ENCODE measurements around the gene LRRK1. TPM values are rescaled to one million over a fixed set of nuclear protein-coding genes. Genes with fewer than 3 reads are reported as not detected.

Gene LRRK1
- polyA plus RNA-seq, 1 of the 3 experiments (the other 2 are of a cell fraction) = 6.9 TPM

- H3K36me3 ChIP-seq (replicated peaks in 1 of 2; ENCODE audit: control insufficient read depth in 1 of 2, insufficient read depth in 2 of 2, low read length in 1 of 2) = no peaks in the 10 kb centered on the region
- no peak for TF ChIP-seq MEF2A (IDR thresholded peaks at IDR 0.05; ENCODE audit: borderline replicate concordance, low read depth)
- H2AFZ ChIP-seq (ENCODE audit: low read depth) = no peak overlapping the region
- no peak for DNase-seq
- no peak overlapping the region for H3K9ac ChIP-seq
- peaks cover 12 to 52% of the 10 kb centered on the region in 2 experiments for H3K4me1 ChIP-seq (ENCODE audit: control insufficient read depth in 1 of 2, insufficient read depth in 2 of 2, low read depth in 1 of 2, low read length in 1 of 2)
- peak overlapping the region in 1 of 2 experiments; percentile 64; a peak in 2 of 4 replicates for H3K27ac ChIP-seq (ENCODE audit: low read depth in 2 of 2, low read length in 1 of 2)
- CTCF ChIA-PET = interaction anchor here (0.6 to 2.4 kb wide), 5 partner anchors 10 to 262 kb away, joined by 3 to 7 read pairs (median 4); no protein-coding TSS in a partner anchor
- H4K20me1 ChIP-seq (ENCODE audit: insufficient read depth) = no peaks in the 10 kb centered on the region
- 84% methylated on average over 4 of the region's 5 CpGs for WGBS (ENCODE audit: low lambda C conversion rate)
- POLR2A ChIA-PET = no interaction called here
- peaks cover 8% of the 10 kb centered on the region for H3F3A ChIP-seq (replicated peaks; ENCODE audit: insufficient read depth)
- no peaks in the 10 kb centered on the region for H3K27me3 ChIP-seq (ENCODE audit: insufficient read depth)
- no peaks in the 10 kb centered on the region for H3K79me2 ChIP-seq (ENCODE audit: insufficient read depth)
- H3K9me2 ChIP-seq = no peaks in the 10 kb centered on the region
- no peak overlapping the region for H3K4me2 ChIP-seq
- no peaks in the 10 kb centered on the region for H3K9me3 ChIP-seq
- no peak overlapping the region for H3K4me3 ChIP-seq (ENCODE audit: low read depth in 2 of 2, low read length in 1 of 2)
Observed at GRCh38 chr15:100899601-100900000, 19.6 kb upstream of the LRRK1 start.

- WGBS (ENCODE audit: low lambda C conversion rate) = 87% methylated on average over 13 of the region's 13 CpGs
- Histone ChIP-seq H3K79me2 (ENCODE audit: insufficient read depth) (no peaks in the 10 kb centered on the region), H3K4me1 (ENCODE audit: control insufficient read depth in 1 of 2, insufficient read depth in 2 of 2, low read depth in 1 of 2, low read length in 1 of 2) (peaks cover 12 to 52% of the 10 kb centered on the region in 2 experiments), H3K9ac (no peak overlapping the region), H3F3A (replicated peaks; ENCODE audit: insufficient read depth) (peaks cover 8% of the 10 kb centered on the region), H3K27ac (ENCODE audit: low read depth in 2 of 2, low read length in 1 of 2) (peak overlapping the region in 1 of 2 experiments; percentile 98; a peak in 2 of 4 replicates), H2AFZ (ENCODE audit: low read depth) (no peak overlapping the region), H3K9me3 (no peaks in the 10 kb centered on the region), H3K27me3 (ENCODE audit: insufficient read depth) (no peaks in the 10 kb centered on the region), H3K36me3 (replicated peaks in 1 of 2; ENCODE audit: control insufficient read depth in 1 of 2, insufficient read depth in 2 of 2, low read length in 1 of 2) (no peaks in the 10 kb centered on the region), H3K4me3 (ENCODE audit: low read depth in 2 of 2, low read length in 1 of 2) (no peak overlapping the region), H3K4me2 (no peak overlapping the region), H3K9me2 (no peaks in the 10 kb centered on the region), H4K20me1 (ENCODE audit: insufficient read depth) (no peaks in the 10 kb centered on the region)
- no peak for TF ChIP-seq TCF12 (IDR thresholded peaks at IDR 0.05)
- TF ChIP-seq RAD21 (IDR thresholded peaks at IDR 0.05; ENCODE audit: low read length) = no peak
- no peak for TF ChIP-seq RFX5 (IDR thresholded peaks at IDR 0.05; ENCODE audit: low read length)
- TF ChIP-seq IRF3 (IDR thresholded peaks at IDR 0.05; ENCODE audit: low read depth, low read length) = no peak
- TF ChIP-seq NRF1 (IDR thresholded peaks at IDR 0.05; ENCODE audit: low read depth, low read length) = no peak
- no peak for TF ChIP-seq FOSL2 (IDR thresholded peaks at IDR 0.05; ENCODE audit: borderline replicate concordance, low read depth)
- TF ChIP-seq MEF2A (IDR thresholded peaks at IDR 0.05; ENCODE audit: borderline replicate concordance, low read depth) = no peak
- no peak for TF ChIP-seq RXRA (IDR thresholded peaks at IDR 0.05; ENCODE audit: borderline replicate concordance, low read depth)
- no peak for TF ChIP-seq ELF1 (IDR thresholded peaks at IDR 0.05)
- TF ChIP-seq USF1 (IDR thresholded peaks at IDR 0.05; ENCODE audit: borderline replicate concordance, low read depth) = no peak
- no peak for TF ChIP-seq SIN3A (IDR thresholded peaks at IDR 0.05; ENCODE audit: borderline replicate concordance, low read depth, low read length)
- no peak for TF ChIP-seq GATA2 (CRISPR knock-in tag; IDR thresholded peaks at IDR 0.05)
- no peak for TF ChIP-seq POLR2AphosphoS5 (IDR thresholded peaks at IDR 0.05; ENCODE audit: low read depth, low read length)
- TF ChIP-seq EZH2phosphoT487 (IDR thresholded peaks at IDR 0.05; ENCODE audit: borderline replicate concordance, low read depth) = no peak
- no peak for TF ChIP-seq EP300 (IDR thresholded peaks at IDR 0.05; ENCODE audit: borderline replicate concordance in 1 of 2, low read depth in 1 of 2, low read length in 1 of 2)
- no peak for TF ChIP-seq REST (IDR thresholded peaks at IDR 0.05; ENCODE audit: low read depth, low read length)
- TF ChIP-seq GABPA (IDR thresholded peaks at IDR 0.05; ENCODE audit: low read depth) = no peak
- no peak for TF ChIP-seq FOXM1 (IDR thresholded peaks at IDR 0.05; ENCODE audit: low read depth)
- no peak for TF ChIP-seq CHD2 (IDR thresholded peaks at IDR 0.05; ENCODE audit: low read length, partially characterized antibody)
- ChIA-PET POLR2A (no interaction called here), CTCF (interaction anchor here (0.6 to 2.4 kb wide), 5 partner anchors 11 to 263 kb away, joined by 3 to 7 read pairs (median 4); no protein-coding TSS in a partner anchor)
- DNase-seq = no peak
Observed at GRCh38 chr15:100900136-100900794, 18.9 kb upstream of the LRRK1 start.
